Left renal pelvis (tissue), 4 donors: ENCODE data around the gene LRRC37B. TPM values are rescaled to one million over a fixed set of nuclear protein-coding genes. Genes with fewer than 3 reads are reported as not detected.
"Not testable (repeated sequence)": the region's sequence is repeated elsewhere in the genome, so short reads cannot be mapped to it uniquely, and the experiment has no call there.

Experiments used
- DNase-seq, 4 donors: peaks; one replicate each; pipeline ENCODE4 v3.0.0-alpha.2; 2013; ENCODE audit warnings: low read depth in 4 of 4, low spot score in 3 of 4
- polyA plus RNA-seq, 4 donors: library from polyadenylated mRNA; unstranded; fragments of 120-200 nt; gene quantifications; one replicate each; pipeline ENCODE4 v1.2.1, GENCODE V29; 2013; ENCODE audit not compliant: insufficient read length in 4 of 4

The LRRC37B gene
- polyA plus RNA-seq, 4 donors, result 20.3 to 28.5 (median 23.1) TPM

GRCh38 chr17:32040246-32040645, 33.1 kb downstream of the LRRC37B start:
- DNase-seq, result not testable (repeated sequence)

GRCh38 chr17:32041306-32041875, 34.2 kb downstream of the LRRC37B start:
- not testable (repeated sequence) for DNase-seq

- not testable (repeated sequence) for DNase-seq
These were observed 35.1 kb downstream of the LRRC37B start for GRCh38 chr17:32042266-32042665.

GRCh38 chr17:32045611-32046010, 38.4 kb downstream of the LRRC37B start:
- DNase-seq, result not testable (repeated sequence)

- DNase-seq, result not testable (repeated sequence)
These were observed 40.5 kb downstream of the LRRC37B start for GRCh38 chr17:32047663-32048062.

- DNase-seq, result not testable (repeated sequence)
These were observed 47.8 kb downstream of the LRRC37B start for GRCh38 chr17:32054985-32055384.

- not testable (repeated sequence) for DNase-seq
These were observed 48.2 kb downstream of the LRRC37B start for GRCh38 chr17:32055425-32055824.

GRCh38 chr17:32056500-32056899, 49.3 kb downstream of the LRRC37B start:
- DNase-seq, result not testable (repeated sequence)

- not testable (repeated sequence) for DNase-seq
These were observed 50.4 kb downstream of the LRRC37B start for GRCh38 chr17:32057460-32058105.

GRCh38 chr17:32060695-32061094, 53.5 kb downstream of the LRRC37B start:
- not testable (repeated sequence) for DNase-seq

- DNase-seq, result not testable (repeated sequence)
These were observed 54.7 kb downstream of the LRRC37B start for GRCh38 chr17:32061840-32062239.

- DNase-seq, result not testable (repeated sequence)
These were observed 56.9 kb downstream of the LRRC37B start for GRCh38 chr17:32064091-32064490.

GRCh38 chr17:32066123-32066680, 59.0 kb downstream of the LRRC37B start:
- not testable (repeated sequence) for DNase-seq

GRCh38 chr17:32066863-32067642, 59.9 kb downstream of the LRRC37B start:
- not testable (repeated sequence) for DNase-seq

GRCh38 chr17:32069067-32069466, 61.9 kb downstream of the LRRC37B start:
- DNase-seq, result not testable (repeated sequence)

- not testable (repeated sequence) for DNase-seq
These were observed 64.8 kb downstream of the LRRC37B start for GRCh38 chr17:32071961-32072360.

GRCh38 chr17:32073131-32073530, 65.9 kb downstream of the LRRC37B start:
- DNase-seq, result not testable (repeated sequence)

GRCh38 chr17:32079753-32080152, 72.6 kb downstream of the LRRC37B start:
- DNase-seq, result peak in 1 of 4 donors; percentile 52

GRCh38 chr17:32083550-32083979, 76.4 kb downstream of the LRRC37B start:
- DNase-seq, result not testable (repeated sequence)

GRCh38 chr17:32084003-32084941, 77.1 kb downstream of the LRRC37B start:
- peak in 3 of 4 donors; percentile 59 to 80 (median 62) for DNase-seq
